GM19455 (cell line): ENCODE results near the gene TTC28.
"Not testable (repeated sequence)": the region's sequence is repeated elsewhere in the genome, so short reads cannot be mapped to it uniquely, and the experiment has no call there.

Experiments
- ATAC-seq: cut with Tn5 transposase; IDR thresholded peaks from one replicate; pipeline ENCODE4 v1.9.1; 2021; ENCODE audit not compliant: unreplicated experiment

The TTC28 gene

DNA sequence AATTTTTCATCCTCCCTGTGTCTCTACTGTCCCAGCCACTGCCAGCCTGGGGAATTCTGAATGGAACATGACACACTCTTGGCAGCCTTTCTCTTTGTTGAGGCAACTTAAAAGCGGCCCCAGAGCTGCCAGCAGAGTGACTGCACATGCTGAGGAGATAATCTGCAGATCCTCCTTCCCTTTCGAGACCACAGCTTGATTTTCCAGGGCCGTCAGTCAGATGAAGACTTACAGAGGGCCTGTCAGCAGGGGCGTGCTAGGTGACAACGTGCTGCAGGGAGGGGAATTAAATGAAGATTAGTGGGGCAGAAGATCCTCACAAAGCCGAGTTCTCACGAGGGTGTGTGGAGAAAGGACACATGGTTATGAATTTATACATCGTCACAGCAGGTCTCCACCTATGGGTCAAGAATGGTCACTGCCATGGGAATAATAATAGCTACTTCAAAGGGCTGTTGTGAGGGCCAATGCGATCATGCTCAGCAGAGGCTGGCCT, 567.0 kb downstream of the TTC28 start:
- ATAC-seq: no peak

- ATAC-seq: no peak
Measured at GRCh38 chr22:28112190-28112544, 567.5 kb downstream of the TTC28 start.

DNA sequence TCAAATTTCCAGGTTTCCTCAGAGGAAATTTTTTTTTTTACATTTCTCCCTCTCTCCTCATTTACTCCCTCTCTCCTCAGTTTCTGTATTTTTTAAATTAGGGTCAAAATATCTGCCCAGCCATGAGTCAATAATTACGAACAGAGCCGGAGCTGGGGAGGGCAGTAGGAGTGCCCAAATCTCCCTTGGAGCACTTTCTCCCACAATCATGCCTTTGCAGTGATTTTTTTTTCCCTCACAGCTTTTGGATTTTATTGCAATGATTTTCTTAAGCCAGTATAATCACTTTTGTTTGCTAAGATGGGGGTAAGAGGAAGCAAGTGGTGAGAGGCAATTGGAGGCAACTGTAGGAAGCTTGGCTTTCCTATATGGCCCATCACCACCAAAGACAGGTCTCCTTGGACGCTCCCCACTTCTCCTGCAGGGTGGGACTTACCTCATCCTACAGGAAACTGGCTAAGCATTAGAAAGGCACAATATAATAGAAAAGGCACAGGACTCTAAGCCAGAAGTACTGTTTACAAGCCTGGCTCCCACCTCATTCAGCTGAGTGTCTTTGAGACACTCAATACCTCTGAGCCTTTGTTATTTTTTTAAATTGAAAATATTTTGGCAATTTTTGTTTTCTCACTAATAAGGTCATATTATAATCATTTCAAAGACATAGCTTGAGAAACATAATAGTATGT, 568.0 kb downstream of the TTC28 start:
- ATAC-seq: no peak

GRCh38 chr22:28108851-28109250, 570.8 kb downstream of the TTC28 start:
- ATAC-seq: no peak

GRCh38 chr22:28106617-28107016, 573.0 kb downstream of the TTC28 start:
- no peak for ATAC-seq

- ATAC-seq: no peak
Measured at GRCh38 chr22:28105988-28106387, 573.7 kb downstream of the TTC28 start.

DNA sequence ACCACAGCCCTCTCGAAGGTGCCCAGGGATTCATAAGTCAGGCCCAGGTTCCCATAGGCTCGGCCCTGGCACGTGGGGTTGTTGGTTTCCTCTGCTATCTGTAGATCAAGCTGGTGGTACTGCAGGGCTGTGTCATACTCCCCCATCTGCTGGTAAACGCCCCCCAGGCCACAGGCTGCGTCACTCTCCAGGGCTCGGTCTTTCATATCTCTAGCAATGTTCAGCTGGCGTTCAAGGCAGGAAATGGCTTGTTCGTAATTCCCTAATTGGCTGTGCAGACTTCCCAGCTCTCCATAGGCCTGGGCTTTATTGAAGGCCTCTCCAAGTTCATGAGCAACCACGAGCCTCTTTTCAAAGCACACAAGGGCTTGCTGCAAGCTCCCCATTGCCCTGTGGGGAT, 574.2 kb downstream of the TTC28 start:
- no peak for ATAC-seq

DNA sequence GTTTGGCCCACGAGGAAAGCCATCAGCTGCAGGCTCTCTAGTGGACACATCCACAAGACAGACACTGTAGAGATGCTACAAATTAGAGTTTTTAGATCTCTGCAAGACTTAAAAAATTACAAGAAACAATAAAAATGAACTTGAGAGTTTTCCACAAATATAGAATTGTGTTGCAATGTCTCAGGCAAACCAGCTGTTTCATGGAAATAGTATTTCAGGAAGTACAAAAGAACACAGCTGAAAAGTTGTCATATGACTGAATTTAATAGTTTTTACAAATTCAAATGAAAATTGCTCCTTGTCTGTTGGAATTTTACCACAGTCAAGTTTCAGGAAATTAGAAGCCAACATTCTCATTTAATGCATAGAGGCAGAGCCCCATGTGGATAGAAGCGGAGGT, 576.0 kb downstream of the TTC28 start:
- ATAC-seq: no peak

GRCh38 chr22:28102151-28102812, 577.4 kb downstream of the TTC28 start:
- no peak for ATAC-seq

GRCh38 chr22:28097627-28098026, 582.0 kb downstream of the TTC28 start:
- ATAC-seq: no peak

- no peak for ATAC-seq
Measured at GRCh38 chr22:28096161-28096560, 583.5 kb downstream of the TTC28 start.

DNA sequence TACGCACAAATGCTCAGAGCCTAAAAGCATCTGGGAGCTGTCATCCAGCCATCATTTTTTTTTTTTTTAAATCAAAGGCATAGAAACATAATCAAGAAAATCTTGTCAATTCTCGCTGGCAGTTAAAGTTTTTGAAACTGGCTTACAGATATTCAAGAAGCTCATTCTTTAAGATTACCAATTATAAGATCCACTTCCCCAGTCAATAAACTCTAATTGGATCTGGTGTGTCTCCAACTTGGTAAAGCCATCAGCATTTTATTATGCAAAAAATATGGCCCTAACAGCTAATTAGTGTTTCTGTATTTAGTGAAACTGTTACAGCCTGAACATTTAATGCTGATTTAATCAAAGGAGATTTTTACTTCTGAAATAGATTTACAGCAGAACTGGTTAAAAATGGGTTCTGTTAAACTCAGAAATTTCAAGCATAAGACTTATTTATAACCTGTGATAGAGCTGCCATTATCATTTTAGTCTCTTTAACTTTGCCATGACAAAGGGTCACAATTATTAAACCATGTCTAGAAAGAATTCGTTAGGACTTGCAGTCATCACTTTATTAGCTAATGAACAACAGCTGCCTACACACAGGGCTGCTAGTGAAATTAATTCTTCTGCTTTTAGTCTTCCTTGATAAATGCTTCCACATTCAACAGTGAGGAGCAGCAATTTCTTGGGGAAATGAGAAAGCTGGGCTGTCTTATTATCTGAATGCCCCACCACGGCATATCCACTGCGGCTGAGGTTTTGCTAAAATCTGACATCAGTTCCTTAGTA, 584.1 kb downstream of the TTC28 start:
- ATAC-seq: no peak

GRCh38 chr22:28094771-28095170, 584.9 kb downstream of the TTC28 start:
- ATAC-seq: no peak

DNA sequence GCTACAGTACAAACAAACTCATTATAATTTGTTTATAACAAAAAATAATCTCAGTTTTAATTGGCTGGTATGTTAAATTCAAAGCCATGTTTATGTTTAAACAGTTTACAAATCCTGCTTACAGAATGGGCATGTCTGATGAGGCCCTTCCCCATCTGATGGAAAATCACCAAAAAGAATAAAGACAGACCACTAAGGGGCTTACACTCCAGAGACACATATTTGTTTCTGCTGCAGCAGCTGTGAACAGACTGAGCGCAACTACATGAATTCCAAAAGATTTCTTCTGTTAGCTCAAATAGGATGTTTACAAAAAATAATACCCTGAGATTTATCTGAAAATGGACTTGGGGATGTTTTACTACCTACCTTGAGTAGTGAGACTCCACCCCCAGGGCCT, 585.9 kb downstream of the TTC28 start:
- ATAC-seq: no peak

- ATAC-seq: no peak
Measured at GRCh38 chr22:28091486-28091885, 588.2 kb downstream of the TTC28 start.

DNA sequence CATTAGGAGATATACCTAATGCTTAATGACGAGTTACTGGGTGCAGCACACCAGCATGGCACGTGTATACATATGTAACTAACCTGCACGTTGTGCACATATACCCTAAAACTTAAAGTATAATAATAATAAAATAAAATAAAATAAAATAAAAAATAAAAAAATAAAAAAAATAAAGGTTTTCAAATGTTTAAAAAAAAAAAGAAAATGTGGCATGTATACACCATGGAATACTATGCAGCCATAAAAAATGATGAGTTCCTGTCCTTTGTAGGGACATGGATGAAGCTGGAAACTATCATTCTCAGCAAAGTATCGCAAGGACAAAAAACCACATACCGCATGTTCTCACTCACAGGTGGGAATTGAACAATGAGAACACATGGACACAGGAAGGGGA, 590.1 kb downstream of the TTC28 start:
- ATAC-seq: not testable (repeated sequence)

- ATAC-seq: no peak
Measured at GRCh38 chr22:28077166-28077565, 602.5 kb downstream of the TTC28 start.

- no peak for ATAC-seq
Measured at GRCh38 chr22:28075358-28075981, 604.2 kb downstream of the TTC28 start.

DNA sequence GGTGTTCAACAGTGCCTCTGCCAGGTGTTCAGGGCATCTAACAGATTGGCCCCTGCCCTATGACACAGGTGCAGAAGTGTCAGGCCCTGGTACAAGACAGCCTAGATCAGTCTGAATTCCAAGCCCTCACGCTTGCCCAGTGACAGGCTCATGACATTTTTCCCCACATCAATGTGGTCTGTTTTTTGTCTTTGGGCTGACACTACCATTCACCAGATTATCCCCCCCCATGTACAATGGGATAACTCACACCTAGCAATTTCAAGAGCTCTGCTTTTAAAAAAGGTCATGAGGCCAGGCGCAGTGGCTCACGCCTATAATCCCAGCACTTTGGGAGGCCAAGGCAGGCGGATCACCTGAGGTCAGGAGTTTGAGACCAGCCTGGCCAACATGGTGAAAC, 605.1 kb downstream of the TTC28 start:
- ATAC-seq: no peak

DNA sequence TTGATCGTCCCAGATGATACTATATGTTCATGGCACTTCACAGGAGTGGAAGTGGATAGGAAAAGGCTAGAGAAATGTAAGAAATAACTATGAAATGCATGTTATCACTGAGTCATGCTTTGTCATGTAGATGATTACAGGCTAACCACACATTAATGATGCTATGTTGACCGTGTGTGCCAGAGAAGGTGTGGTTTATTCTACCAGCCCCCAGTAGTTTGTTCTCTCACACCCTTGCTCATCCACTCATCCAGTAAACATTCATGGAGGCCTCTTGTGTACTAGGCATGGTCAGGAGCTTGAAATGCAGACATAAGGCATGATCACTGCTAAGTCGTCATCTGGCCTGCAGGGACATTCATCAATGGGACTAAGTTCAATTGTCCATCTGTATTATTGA, 607.6 kb downstream of the TTC28 start:
- no peak for ATAC-seq

GRCh38 chr22:28068826-28069225, 610.8 kb downstream of the TTC28 start:
- no peak for ATAC-seq

DNA sequence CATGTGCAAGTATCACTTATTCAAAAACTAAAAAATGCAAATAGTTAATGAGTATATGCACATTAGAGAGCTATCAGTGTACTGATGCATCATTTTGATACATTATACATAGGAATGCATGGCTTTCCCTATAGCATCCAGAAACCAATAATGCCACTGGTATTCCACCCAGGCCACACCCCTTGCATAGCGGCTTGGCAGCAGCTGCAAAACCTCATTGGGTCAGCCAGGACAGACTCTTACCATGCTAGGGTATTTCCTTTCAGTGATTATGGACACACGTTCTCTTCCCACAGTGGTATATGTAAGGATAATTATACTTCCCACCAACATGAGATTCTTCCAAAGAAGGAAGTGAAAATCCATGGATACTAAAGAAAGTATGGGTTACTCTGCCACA, 614.7 kb downstream of the TTC28 start:
- ATAC-seq: no peak
